Parathyroid adenoma (tissue), 2 donors: Measurements from ENCODE around the gene PTGES3L.
"Not testable (repeated sequence)": the region's sequence is repeated elsewhere in the genome, so short reads cannot be mapped to it uniquely, and the experiment has no call there.

Experiments
- H2AFZ ChIP-seq: fragments of 300-600 bp; sonication (generic); one replicate; pipeline ENCODE4 v1.7.0; 2017; ENCODE audit warnings: antibody characterized with exemption, mild to moderate bottlenecking
- H3K27ac ChIP-seq: fragments of 300-600 bp; sonication (generic); one replicate; pipeline ENCODE4 v1.7.0; 2017
- H3K27me3 ChIP-seq: fragments of 300-600 bp; sonication (generic); one replicate; pipeline ENCODE4 v1.7.0; 2017; ENCODE audit warnings: low read length; ENCODE audit not compliant: control insufficient read depth, insufficient read depth
- H3K36me3 ChIP-seq: fragments of 300-600 bp; sonication (generic); one replicate; pipeline ENCODE4 v1.7.0; 2017; ENCODE audit warnings: low read length; ENCODE audit not compliant: control insufficient read depth, insufficient read depth
- H3K4me1 ChIP-seq: fragments of 300-600 bp; sonication (generic); one replicate; pipeline ENCODE4 v1.7.0; 2017; ENCODE audit warnings: control low read depth
- H3K4me2 ChIP-seq: fragments of 300-600 bp; sonication (generic); one replicate; pipeline ENCODE4 v1.7.0; 2017; ENCODE audit warnings: low read length
- H3K4me3 ChIP-seq: fragments of 300-600 bp; sonication (generic); one replicate; pipeline ENCODE4 v1.7.0; 2017; ENCODE audit warnings: low read depth, low read length
- H3K79me2 ChIP-seq: fragments of 300-600 bp; sonication (generic); one replicate; pipeline ENCODE4 v1.7.0; 2017; ENCODE audit warnings: control low read depth
- H3K9ac ChIP-seq: fragments of 300-600 bp; sonication (generic); one replicate; pipeline ENCODE4 v1.7.0; 2017; ENCODE audit warnings: mild to moderate bottlenecking
- H3K9me3 ChIP-seq: fragments of 300-600 bp; sonication (generic); one replicate; pipeline ENCODE4 v1.7.0; 2017; ENCODE audit warnings: low read length; ENCODE audit not compliant: control insufficient read depth
- TF ChIP-seq, protein P1 (sequence below): fragments of 300-600 bp; sonication (generic); IDR thresholded peaks from one replicate; pipeline ENCODE4 v1.7.0; 2017; ENCODE audit warnings: antibody characterized with exemption, mild to moderate bottlenecking
- donor health status: primary hyperparathyroidism.

The PTGES3L gene

DNA sequence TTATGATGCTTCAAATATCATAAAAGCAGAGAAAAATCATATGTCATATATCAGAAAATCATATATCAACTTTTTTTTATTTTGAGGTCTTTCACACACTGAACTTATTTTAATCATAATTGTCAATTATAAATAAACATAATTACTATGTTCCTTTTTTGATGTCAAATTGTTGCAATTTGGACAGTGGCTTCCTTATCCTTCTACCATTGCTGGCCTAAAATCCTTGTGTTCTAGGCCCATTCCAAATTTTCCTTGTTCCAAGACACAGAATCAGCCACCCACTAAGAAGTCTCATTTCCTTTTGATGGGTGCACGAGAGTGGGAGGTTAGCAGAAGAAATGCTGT is 50.4 kb downstream of the PTGES3L start:
- Histone ChIP-seq H3K27ac (no peak overlapping the region), H3K27me3 (no peaks in the 10 kb centered on the region), H3K79me2 (no peaks in the 10 kb centered on the region), H3K9me3 (no peaks in the 10 kb centered on the region), H3K4me1 (peaks cover 4% of the 10 kb centered on the region), H3K4me3 (no peak overlapping the region), H2AFZ (no peak overlapping the region), H3K4me2 (no peak overlapping the region), H3K36me3 (no peaks in the 10 kb centered on the region), H3K9ac (no peak overlapping the region)
- TF ChIP-seq, protein P1, sequence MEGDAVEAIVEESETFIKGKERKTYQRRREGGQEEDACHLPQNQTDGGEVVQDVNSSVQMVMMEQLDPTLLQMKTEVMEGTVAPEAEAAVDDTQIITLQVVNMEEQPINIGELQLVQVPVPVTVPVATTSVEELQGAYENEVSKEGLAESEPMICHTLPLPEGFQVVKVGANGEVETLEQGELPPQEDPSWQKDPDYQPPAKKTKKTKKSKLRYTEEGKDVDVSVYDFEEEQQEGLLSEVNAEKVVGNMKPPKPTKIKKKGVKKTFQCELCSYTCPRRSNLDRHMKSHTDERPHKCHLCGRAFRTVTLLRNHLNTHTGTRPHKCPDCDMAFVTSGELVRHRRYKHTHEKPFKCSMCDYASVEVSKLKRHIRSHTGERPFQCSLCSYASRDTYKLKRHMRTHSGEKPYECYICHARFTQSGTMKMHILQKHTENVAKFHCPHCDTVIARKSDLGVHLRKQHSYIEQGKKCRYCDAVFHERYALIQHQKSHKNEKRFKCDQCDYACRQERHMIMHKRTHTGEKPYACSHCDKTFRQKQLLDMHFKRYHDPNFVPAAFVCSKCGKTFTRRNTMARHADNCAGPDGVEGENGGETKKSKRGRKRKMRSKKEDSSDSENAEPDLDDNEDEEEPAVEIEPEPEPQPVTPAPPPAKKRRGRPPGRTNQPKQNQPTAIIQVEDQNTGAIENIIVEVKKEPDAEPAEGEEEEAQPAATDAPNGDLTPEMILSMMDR, result no peak

DNA sequence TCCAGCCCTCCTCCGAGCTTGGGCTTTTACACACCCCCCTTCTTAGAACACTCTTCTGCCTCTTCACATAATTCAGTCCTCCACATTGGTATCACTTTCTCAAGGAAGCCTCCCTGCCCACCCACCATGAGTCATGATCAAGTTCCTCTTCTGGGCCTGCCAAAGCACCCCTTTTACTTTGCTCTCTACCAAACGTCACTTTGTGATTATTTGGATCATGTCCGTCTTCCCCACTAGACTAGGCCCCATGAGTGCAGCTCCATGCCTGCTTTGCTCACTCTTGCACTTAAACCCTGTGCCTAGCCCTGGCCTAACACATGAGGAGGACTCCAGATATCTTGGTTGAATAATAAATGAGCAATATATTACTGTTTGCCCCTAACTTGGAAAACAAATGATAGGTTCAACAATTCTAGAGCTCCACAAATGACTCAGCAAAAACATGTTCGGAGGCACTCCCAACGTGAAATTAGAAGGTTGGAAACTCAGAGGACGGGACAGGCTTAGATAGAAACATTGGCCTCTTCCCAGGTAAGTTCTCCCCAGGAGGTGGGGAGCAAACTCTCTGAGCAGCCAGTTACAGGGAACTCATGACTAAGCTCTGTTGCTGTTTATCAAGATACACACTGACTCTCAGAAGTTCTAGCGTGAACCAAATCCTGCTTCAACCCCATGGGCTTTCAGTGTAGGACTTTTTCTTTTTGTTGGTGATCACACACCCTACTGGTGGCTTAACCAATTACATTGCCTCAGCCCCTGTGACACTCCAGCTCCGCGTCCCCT is 51.0 kb downstream of the PTGES3L start:
- Histone ChIP-seq H3K9ac (no peak overlapping the region), H3K4me2 (no peak overlapping the region), H3K4me3 (no peak overlapping the region), H3K36me3 (no peaks in the 10 kb centered on the region), H3K27me3 (no peaks in the 10 kb centered on the region), H3K4me1 (peaks cover 4% of the 10 kb centered on the region), H3K79me2 (no peaks in the 10 kb centered on the region), H2AFZ (peak overlapping the region; percentile 63), H3K9me3 (no peaks in the 10 kb centered on the region), H3K27ac (peak overlapping the region; percentile 49)
- TF ChIP-seq, protein P1, result peak; percentile 35

DNA sequence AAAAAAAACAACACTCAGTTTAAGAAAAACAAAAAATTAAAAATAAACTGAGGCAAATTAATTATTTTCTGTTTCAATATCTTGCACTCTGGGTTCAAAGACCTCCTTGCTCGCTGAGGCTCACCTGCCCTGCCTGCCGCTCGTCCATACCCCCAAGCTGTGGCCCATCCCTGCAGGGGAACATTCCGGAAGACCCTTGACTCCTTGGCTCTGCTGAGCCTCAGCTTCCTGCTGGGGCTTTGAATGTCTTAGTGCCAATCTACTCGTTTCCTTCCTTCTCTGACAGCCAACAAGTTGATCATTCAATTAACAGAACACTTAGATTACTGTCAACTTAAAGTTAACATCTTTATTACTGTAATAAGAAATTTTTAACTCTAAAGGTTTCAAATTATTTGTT is 55.0 kb downstream of the PTGES3L start:
- Histone ChIP-seq H3K27me3 (no peaks in the 10 kb centered on the region), H3K4me2 (no peak overlapping the region), H3K9me3 (no peaks in the 10 kb centered on the region), H3K4me3 (no peak overlapping the region), H3K27ac (no peak overlapping the region), H3K79me2 (no peaks in the 10 kb centered on the region), H3K36me3 (no peaks in the 10 kb centered on the region), H3K4me1 (peaks cover 9% of the 10 kb centered on the region), H3K9ac (no peak overlapping the region), H2AFZ (no peak overlapping the region)
- TF ChIP-seq, protein P1, result no peak

DNA sequence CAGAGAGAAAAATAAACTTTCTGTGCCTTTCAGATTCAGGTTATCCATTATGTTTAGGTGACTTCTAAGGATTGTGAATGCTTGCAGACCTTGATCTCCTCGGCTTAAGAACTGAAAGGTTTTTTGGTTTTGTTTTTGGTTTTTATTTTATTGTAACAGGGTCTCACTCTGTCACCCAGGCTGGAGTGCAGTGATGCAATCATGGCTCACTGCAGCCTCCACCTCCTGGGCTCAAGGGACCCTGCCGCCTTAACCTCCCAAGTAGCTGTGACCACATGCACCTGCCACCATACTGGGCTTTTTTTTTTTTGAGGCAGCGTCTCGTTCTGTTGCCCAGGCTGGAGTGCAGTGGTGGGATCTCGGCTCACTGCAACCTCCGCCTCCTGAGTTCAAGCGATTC is 56.4 kb downstream of the PTGES3L start:
- H3K9ac ChIP-seq, H3K4me2 ChIP-seq, H2AFZ ChIP-seq, H3K36me3 ChIP-seq, H3K27ac ChIP-seq, H3K9me3 ChIP-seq, H3K79me2 ChIP-seq, H3K4me3 ChIP-seq, H3K27me3 ChIP-seq, H3K4me1 ChIP-seq: not testable (repeated sequence)

DNA sequence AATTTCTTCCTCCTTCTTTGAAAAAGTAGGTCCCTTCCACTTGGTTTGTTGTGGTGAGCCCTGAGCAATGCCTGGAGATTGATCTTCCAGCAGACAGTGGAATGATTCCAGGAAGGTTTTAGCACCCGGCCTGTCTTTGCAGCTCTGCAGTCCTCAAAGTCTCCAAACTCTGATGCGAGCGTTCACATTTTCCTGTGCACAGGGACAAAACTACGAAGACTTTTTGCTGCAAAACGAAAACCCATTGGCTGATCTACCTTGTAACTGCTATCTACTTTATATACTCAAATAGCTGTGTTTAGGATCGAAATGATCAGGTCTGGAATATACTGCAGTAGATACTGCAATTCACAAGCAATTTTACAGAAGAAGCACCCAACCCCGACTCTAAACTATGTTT is 57.6 kb downstream of the PTGES3L start:
- Histone ChIP-seq H3K9me3 (no peaks in the 10 kb centered on the region), H3K27ac (peak overlapping the region; percentile 61), H3K9ac (no peak overlapping the region), H2AFZ (no peak overlapping the region), H3K4me3 (no peak overlapping the region), H3K79me2 (no peaks in the 10 kb centered on the region), H3K27me3 (no peaks in the 10 kb centered on the region), H3K36me3 (no peaks in the 10 kb centered on the region), H3K4me1 (peaks cover 7% of the 10 kb centered on the region), H3K4me2 (no peak overlapping the region)
- TF ChIP-seq, protein P1, result no peak
